Posterior vena cava (tissue), 2 donors: ENCODE results near the gene TLK1. TPM values are rescaled to one million over a fixed set of nuclear protein-coding genes. Genes with fewer than 3 reads are reported as not detected.

Source experiments
- DNase-seq: peaks from one replicate; pipeline ENCODE4 v3.0.0-alpha.2; 2020; ENCODE audit warnings: low spot score
- intact Hi-C, 2 donors: fragments of 100-400 bp; cut with DNase I; formaldehyde crosslinking; loops; one replicate each; pipeline versions ENCODE4 v1.14.1 to v1.14.2; 2022 to 2023
- total RNA-seq, 2 donors: library from RNA; stranded (reverse); fragmentation: NEBNext Ultra II Directional; extraction: Animal tissue kit (Norgen Biotek cat#: 25700); gene quantifications; one replicate each; pipeline ENCODE4 v1.2.1, GENCODE V29; 2021
- donor health status: DM: yes; HTN: yes; CAD: no.
- donor health status: DM: yes; HTN: yes; CAD: no.

TLK1 gene
- total RNA-seq, 2 donors from 2014 or later: 48.6 to 55.3 TPM

GRCh38 chr2:171042253-171042969 lies 118.3 kb downstream of the TLK1 start:
- DNase-seq: no peak
- intact Hi-C loops: no loop called here

DNA sequence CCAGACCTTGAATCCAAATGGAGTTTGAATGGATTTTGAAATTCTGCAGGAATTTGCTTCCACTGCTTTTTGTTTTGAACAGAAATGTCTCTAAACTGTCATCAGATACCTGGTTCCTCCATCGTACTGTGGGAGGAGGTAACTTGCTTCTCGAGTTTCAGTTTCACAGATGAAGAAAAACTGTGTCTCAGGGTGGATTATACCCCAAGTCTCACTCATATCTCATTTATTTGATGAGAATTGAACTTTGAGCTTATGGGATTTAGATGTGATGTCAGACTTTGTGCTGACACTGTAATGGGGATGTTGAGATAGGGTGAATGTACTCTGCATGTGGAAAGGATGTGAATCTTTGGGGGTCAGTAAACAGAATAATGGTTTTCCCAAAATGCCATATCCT lies 124.2 kb downstream of the TLK1 start:
- intact Hi-C loops: no loop called here
- DNase-seq: no peak

GRCh38 chr2:171034315-171034714 lies 126.4 kb downstream of the TLK1 start:
- intact Hi-C loops: no loop called here
- no peak for DNase-seq

DNA sequence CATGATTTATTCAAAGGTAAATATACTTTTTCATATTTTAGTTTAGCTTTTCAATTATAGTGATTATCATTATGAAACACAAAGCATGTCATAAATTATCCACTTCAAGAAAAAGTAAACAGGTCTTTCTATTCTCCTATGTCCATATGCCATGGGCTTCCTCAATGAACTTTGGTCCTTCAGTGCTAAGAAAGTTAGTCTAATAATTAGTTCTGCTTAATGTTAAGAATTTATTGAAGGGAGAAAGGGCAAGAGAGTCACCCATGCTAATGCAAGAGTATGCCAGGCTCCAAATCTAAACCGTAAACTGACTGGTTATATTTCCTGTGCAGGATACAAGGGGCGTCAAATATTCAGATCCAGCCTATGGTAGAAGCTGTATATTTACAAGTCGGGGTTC lies 135.5 kb downstream of the TLK1 start:
- DNase-seq: no peak
- intact Hi-C loops: no loop called here

GRCh38 chr2:171018522-171018921 lies 142.2 kb downstream of the TLK1 start:
- no peak for DNase-seq
- intact Hi-C loops: no loop called here

GRCh38 chr2:171016125-171016524 lies 144.6 kb downstream of the TLK1 start:
- DNase-seq: no peak
- intact Hi-C loops: no loop called here

- intact Hi-C loops: no loop called here
- no peak for DNase-seq
Measured at GRCh38 chr2:171013851-171014250, 146.8 kb downstream of the TLK1 start.

- intact Hi-C loops: no loop called here
- DNase-seq: no peak
Measured at GRCh38 chr2:171009386-171009785, 151.3 kb downstream of the TLK1 start.

GRCh38 chr2:171008550-171009205 lies 152.0 kb downstream of the TLK1 start:
- intact Hi-C loops: no loop called here
- DNase-seq: no peak

- intact Hi-C loops: no loop called here
- no peak for DNase-seq
Measured at GRCh38 chr2:171004833-171005232, 155.9 kb downstream of the TLK1 start.

GRCh38 chr2:171004363-171004762 lies 156.3 kb downstream of the TLK1 start:
- intact Hi-C loops: no loop called here
- no peak for DNase-seq

GRCh38 chr2:170999654-171000053 lies 161.0 kb downstream of the TLK1 start:
- no peak for DNase-seq
- intact Hi-C loops: no loop called here

DNA sequence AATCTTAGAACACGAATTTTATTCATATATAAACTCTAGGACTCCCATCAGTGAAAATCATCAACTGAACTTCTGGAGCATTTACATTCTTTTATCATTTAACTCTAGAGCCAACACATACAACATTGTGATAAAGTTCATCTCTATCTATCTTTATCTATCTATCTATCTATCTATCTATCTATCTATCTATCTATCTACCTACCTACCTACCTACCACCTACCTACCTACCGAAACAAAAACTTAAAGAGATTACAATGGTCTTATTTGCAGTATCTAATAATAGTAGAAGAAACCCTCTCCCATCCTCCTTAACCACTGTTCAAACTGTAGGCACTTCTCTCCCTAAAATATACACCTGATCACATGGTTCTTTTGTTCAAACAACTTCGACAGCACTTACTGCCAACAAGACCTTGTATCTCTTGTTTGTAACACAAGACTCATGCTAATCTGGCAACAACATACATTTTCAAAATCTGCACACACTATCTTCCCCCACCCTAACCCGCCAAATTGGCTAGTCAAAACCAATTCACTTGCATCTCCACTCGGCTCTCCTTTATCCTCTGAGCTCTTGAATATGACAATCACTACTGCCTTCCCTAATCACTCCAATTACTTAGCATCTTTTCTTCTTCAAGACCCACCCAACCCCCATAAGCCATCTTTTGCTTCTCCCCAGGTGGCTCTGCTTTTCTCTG lies 162.6 kb downstream of the TLK1 start:
- DNase-seq: no peak
- intact Hi-C loops: no loop called here

DNA sequence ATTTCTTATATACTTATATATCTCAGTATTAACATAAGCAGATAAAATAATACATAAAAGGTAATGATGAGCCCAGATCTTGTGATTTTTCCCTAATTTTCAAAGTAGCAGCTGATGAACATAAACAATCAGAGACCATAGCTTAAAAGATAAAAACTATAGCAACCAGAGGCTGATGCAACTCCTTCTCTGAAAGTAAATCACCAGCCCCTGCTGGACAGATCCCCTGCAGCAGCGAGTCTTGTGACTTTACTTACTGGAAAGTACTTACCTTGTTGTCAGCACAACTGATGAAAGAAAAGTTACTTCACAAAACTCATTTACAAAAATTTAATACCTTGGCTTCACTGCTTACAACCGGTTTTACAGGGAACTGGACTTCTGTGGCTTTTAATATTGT lies 164.4 kb downstream of the TLK1 start:
- intact Hi-C loops: no loop called here
- no peak for DNase-seq

- intact Hi-C loops: no loop called here
- no peak for DNase-seq
Measured at GRCh38 chr2:170991398-170992182, 169.1 kb downstream of the TLK1 start.

DNA sequence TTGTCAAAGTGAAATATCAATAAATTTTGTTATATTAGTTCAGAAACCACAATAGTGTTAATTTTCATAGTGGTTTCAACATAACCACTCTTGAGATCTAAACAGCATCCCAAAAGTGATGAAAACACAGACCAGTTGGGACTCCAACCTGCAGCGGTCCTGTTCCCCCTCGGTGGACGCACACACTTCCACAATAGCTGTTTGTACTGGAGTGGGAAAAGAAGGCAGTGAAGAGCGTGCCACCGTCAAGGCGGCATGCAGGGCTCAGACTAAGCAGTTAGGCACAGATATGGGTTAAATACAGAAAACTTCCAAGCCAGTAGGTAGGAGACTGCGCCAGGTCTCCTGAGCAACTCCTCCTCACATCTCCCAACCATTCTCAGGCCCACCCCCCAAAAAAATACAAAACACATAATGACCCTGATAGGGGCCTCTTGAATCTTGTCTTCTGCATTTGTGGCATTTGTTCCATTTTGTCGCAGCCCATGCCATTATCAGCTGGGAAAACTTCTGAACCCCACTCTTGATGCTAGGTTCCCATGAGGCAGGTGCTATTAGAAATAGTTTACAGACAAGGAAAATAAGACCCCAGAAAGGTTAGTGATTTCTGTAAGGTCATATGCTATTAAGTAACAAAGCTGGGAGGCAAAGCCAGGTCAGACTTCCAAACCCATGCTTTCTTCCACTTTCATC lies 174.0 kb downstream of the TLK1 start:
- intact Hi-C loops: no loop called here
- no peak for DNase-seq

DNA sequence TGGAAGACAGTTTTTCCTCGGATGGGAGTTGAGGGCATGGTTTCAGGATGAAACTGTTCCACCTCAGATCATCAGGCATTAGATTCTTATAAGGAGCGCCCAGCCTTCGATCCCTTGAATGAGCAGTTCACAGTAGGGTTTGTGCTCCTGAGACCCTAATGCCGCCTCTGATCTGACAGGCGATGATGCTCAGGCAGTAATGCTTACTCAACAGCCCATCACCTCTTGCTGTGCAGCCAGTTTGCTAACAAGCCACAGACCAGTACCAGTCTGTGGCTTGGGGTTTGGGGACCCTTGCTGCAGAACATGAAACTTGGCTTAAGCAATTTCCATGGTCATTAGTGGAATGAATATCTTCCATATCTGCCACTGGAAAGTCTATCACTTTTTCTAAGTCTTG lies 175.3 kb downstream of the TLK1 start:
- intact Hi-C loops: loop anchor here in 1 of 2 donors (2.0 kb wide), 1 partner anchor 231 kb away; no protein-coding TSS in a partner anchor
- DNase-seq: no peak

GRCh38 chr2:170984079-170984478 lies 176.6 kb downstream of the TLK1 start:
- intact Hi-C loops: loop anchor here in 1 of 2 donors (2.0 kb wide), 1 partner anchor 233 kb away; no protein-coding TSS in a partner anchor

GRCh38 chr2:170975943-170976270 lies 184.8 kb downstream of the TLK1 start:
- intact Hi-C loops: loop anchor here in 1 of 2 donors (10.0 kb wide), 1 partner anchor 459 kb away; the partner anchor contains the start of genes DCAF17 and METTL8

More at GRCh38 chr2:170984079-170984478, 176.6 kb downstream of the TLK1 start:
- no peak for DNase-seq

More at GRCh38 chr2:170975943-170976270, 184.8 kb downstream of the TLK1 start:
- no peak for DNase-seq
